ENCODE data around the gene VWA3A.
"Not testable (repeated sequence)": the region's sequence is repeated elsewhere in the genome, so short reads cannot be mapped to it uniquely, and the experiment has no call there.

The VWA3A gene

GRCh38 chr16:22188267-22188594 is 95.9 kb downstream of the VWA3A start:
- DNase-seq = no peak

- peak; percentile 64 to 87 for DNase-seq
These were observed 96.5 kb downstream of the VWA3A start for GRCh38 chr16:22188595-22189442.

GRCh38 chr16:22189473-22190080 is 97.2 kb downstream of the VWA3A start:
- no peak for DNase-seq

GRCh38 chr16:22190081-22190775 is 97.9 kb downstream of the VWA3A start:
- DNase-seq = peak; percentile 95 to 100

- DNase-seq = peak; percentile 93 to 100
These were observed 98.6 kb downstream of the VWA3A start for GRCh38 chr16:22190776-22191531.

GRCh38 chr16:22191532-22192260 is 99.4 kb downstream of the VWA3A start:
- DNase-seq = peak; percentile 38 to 44

- peak; percentile 57 to 73 for DNase-seq
These were observed 100.1 kb downstream of the VWA3A start for GRCh38 chr16:22192261-22193062.

GRCh38 chr16:22193063-22193411 is 100.7 kb downstream of the VWA3A start:
- DNase-seq = no peak

DNA sequence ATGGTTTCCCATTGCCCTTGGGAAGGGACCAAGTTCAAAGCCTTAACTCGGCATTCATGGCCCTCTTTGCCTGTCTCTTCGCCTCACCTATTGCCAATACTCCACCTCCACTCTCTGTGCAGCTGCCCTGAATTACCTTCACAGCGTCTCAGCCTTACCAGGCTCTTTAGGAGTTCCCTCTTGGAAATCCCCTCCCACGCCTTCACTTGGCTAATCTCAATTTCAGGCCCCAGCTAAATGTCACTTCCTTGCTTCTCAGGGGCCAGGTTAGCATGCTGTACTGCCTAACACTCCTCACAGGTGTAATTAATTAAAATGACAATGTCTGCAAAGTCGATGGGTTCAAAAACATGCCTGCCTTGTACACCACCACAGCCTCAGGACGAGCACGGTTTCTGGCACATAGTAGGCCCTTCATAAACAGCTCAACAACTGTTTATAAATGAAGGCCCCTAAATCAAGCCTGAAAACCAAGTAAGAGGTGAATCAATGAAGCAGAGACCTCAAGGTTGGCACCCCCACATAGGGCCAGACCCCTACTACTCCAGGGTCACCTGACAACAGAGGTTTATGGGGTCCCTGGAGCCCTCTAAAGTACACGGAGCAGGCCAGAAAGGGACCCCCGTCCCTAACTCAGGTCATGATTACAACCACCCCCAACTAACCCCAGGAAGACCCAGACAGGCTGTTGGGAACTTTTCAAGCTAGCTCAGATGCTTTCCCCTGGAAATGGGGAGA is 102.5 kb downstream of the VWA3A start:
- no peak for DNase-seq

DNA sequence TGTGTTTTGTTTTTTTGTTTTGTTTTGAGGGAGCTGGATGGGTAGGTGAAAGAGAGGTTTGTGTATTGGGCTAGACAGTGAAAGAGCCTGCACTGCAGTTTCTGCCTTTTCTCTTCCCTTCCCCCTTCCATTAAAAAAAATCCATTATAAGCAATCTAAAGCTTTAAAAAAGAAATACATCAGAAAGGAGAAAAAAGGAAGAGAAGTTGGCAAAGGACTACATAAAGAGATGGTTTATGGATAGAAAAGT is 103.0 kb downstream of the VWA3A start:
- no peak for DNase-seq

GRCh38 chr16:22195695-22196558 is 103.6 kb downstream of the VWA3A start:
- DNase-seq = peak; percentile 81 to 90

- not testable (repeated sequence) for DNase-seq
These were observed 104.3 kb downstream of the VWA3A start for GRCh38 chr16:22196559-22197168.

- peak; percentile 26 to 37 for DNase-seq
These were observed 106.4 kb downstream of the VWA3A start for GRCh38 chr16:22198547-22199293.

DNA sequence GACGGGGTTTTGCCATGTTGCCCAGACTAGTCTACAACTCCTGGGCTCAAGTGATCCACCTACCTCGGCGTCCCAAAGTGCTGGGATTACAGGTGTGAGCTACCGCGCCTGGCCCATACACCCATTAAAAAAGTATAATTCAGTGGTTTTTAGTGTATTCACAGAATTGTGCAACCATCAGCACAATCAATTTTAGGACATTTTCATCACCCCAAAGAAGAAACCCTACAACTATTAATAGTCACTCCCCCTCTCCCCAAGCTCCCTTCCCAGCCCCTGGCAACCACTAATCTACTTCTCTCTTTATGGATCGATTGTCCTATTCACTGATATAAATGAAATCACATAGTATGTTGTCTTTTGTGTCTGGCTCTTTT is 109.9 kb downstream of the VWA3A start:
- no peak for DNase-seq

DNA sequence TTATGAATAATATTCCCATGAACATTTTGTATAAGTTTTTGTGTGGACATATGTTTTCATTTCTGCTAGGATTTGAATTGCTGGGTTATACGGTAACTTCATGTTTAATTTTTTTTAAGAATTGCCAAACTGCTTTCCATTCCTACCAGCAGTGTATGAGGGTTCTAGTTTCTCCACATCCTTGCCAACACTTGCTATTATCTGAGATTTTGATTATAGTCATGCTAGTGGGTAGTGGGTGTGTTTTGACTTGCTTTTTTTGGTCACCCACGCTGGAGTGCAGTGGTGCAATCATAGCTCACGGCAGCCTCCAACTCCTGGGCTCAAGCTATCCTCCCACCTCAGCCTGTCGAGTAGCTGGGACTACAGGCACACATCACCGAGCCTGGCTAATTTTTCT is 110.8 kb downstream of the VWA3A start:
- no peak for DNase-seq

GRCh38 chr16:22204091-22204655 is 111.8 kb downstream of the VWA3A start:
- DNase-seq = no peak

- no peak for DNase-seq
These were observed 113.3 kb downstream of the VWA3A start for GRCh38 chr16:22205577-22206012.

DNA sequence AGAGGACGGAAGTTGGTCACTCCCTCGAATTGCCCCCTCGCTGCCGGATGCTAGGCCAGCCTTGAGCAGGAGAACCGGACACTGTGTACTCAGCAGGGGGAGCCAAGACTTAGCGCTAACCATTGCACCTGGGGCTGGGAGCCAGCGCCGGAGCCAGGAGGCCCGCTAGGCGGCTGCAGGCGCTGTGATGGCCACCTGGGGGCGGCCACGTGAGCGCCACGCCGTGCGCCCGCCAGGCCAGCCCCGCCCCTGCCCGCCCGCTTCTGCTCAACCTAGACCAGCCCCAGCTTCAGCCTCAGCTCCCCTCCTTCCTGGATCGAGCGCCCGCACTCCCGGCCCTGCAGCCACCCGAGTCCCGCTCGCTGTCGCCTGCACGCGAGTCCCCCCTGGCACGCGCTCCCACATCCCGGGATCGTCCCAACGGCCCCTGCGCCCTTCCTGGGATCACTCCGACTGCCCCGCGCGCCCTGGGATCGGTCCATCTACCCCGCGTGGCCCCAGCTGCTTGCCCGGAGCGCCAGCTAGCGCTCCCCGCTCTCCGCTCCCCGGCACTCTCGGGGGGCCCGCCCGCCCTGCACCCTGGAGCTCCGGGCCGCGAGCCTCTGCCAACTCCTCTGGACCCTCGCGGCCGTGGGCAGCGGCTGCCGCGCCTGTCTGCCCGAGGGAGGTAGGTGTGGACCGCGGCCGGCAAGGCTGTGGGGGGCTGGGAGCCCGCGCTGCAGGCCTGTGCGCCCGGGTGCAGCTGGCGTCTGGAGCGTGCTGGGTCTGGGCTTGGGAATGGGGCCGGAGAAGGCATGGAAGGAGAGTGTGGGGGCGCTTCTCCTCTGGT is 113.9 kb downstream of the VWA3A start, which contains the start of gene EEF2K:
Gene EEF2K (plus strand): TSS at position 266 of the 829 bp plus-strand sequence. CDS start 19,452 bp downstream, outside the sequence.
- DNase-seq = peak; percentile 79 to 96
